Putamen (tissue), 1 donor: ENCODE measurements around the gene OR2G2.

Experiments
- DNase-seq: peaks from one replicate; pipeline ENCODE4 v3.0.0-alpha.2; 2016; ENCODE audit warnings: low spot score

OR2G2 gene, protein sequence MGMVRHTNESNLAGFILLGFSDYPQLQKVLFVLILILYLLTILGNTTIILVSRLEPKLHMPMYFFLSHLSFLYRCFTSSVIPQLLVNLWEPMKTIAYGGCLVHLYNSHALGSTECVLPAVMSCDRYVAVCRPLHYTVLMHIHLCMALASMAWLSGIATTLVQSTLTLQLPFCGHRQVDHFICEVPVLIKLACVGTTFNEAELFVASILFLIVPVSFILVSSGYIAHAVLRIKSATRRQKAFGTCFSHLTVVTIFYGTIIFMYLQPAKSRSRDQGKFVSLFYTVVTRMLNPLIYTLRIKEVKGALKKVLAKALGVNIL

DNA sequence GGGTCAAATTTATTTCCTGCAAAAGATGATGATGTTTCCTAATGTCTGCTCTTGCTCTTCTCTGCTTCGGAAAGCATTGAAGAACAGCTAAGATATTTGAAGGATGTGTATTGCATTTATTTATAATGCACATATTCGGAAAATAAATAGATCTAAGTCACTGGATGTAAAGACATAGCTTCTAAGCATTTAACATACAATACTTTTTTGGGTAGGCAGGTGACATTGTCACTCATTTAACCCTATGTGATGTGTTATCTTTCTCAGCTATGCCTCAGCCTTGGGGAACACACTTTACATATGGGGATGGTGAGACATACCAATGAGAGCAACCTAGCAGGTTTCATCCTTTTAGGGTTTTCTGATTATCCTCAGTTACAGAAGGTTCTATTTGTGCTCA lies at the start of gene OR2G2:
TSS of gene OR2G2 (plus strand) at position 301 of the 400 bp plus-strand sequence. CDS start at position 301, 0 bp downstream.
- no peak for DNase-seq

GRCh38 chr1:247538561-247538960 lies 49.6 kb upstream of the OR2G2 start:
- DNase-seq, result no peak

DNA sequence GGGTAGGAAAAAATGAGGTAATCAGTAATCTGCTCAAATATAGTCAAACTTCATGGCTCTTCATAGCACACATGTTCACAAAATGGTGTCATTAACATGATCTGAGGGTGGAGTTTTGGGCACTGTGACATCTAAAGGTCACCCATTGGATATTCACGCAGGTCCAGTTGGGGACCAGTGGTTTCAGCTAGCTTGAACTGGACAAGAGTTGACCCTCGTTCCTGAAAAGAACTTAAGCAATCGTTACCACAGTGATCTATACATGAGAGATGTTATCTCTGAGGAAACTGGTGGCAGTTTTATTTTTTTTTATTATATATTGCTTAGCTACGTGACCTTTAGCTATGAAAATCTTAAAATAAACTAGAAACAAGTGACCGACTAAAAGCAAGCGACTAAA lies 48.9 kb upstream of the OR2G2 start:
- no peak for DNase-seq

DNA sequence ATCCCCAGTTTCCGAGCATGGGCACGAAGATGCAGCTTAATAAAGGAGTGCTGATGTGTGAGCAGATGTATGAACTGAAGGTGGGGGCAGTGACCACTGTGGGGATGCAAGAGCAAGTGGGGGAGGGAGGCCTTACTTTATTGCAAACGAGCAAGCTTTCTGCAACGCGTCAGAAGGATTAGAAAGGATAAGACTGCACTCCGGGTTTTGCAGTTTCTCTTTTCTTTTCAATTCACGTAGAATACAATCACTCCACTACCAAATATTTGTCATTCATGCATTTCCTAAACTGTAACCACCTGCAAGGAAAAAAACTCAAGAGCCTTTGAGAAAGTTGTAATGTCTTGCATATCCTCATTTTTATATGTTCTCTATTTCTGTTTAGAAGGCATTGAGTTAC lies 47.6 kb upstream of the OR2G2 start:
- DNase-seq, result no peak

DNA sequence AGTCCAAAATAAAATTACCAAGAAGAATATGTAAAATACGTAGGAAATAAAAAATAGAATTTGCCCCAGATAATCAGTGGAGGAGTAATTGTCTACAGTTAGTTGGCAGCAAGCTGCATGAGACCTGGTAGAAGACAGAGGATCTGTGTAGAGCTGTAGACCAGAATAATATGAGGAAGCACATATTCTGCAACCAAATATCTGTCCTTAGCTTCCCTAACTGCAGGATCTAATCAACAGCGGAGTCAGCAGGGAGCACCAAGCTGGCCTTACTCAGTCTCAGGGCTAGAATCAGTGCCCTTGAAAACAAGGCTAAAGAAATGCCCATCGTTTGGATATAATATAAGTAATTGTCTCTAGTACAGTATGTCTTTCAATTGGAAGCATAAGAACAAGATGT lies 45.3 kb upstream of the OR2G2 start:
- DNase-seq, result no peak

DNA sequence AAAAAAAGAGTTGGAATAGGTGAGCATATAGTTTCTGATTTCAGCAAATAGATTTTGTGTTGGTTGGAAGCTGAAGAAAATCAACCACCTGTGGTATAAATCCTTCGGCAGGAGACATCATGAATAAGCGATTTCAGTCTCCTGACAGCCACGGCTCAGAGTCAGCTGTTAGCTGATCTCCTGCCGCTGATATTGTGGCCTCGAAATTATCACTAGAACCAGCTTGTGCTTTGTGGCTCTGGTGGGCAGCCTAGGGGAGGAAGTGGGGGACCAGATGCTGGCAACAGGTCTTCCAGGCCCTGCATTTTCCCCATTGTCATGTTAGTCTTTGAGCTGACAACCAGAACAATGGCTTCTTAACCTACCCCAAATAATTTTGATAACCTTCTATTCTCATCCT lies 40.1 kb upstream of the OR2G2 start:
- no peak for DNase-seq

GRCh38 chr1:247548769-247549182 lies 39.4 kb upstream of the OR2G2 start, which contains the start of gene GCSAML:
Gene GCSAML (plus strand): TSS chr1:247549134. CDS start chr1:247549192, 58 bp downstream.
- no peak for DNase-seq

DNA sequence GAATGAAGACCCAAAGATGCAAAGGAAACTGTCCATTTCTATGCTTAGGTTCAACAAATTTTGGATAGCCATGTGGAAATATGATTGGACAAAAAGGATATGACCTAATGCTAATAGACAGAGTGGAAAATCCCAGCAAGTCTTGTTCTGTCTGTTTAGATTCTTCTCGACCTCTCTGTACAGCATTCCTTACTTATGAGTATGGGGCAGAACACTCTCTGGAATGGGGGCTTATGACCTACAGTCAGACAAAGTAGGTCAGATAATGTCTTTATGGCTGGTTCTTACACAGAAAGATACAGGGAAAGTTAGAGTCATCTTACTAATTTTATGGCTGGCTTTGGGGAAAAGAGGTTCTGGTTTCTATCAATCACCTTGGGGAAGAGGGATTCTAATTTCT lies 36.4 kb upstream of the OR2G2 start:
- DNase-seq, result no peak

GRCh38 chr1:247552231-247552630 lies 35.9 kb upstream of the OR2G2 start:
- DNase-seq, result no peak

DNA sequence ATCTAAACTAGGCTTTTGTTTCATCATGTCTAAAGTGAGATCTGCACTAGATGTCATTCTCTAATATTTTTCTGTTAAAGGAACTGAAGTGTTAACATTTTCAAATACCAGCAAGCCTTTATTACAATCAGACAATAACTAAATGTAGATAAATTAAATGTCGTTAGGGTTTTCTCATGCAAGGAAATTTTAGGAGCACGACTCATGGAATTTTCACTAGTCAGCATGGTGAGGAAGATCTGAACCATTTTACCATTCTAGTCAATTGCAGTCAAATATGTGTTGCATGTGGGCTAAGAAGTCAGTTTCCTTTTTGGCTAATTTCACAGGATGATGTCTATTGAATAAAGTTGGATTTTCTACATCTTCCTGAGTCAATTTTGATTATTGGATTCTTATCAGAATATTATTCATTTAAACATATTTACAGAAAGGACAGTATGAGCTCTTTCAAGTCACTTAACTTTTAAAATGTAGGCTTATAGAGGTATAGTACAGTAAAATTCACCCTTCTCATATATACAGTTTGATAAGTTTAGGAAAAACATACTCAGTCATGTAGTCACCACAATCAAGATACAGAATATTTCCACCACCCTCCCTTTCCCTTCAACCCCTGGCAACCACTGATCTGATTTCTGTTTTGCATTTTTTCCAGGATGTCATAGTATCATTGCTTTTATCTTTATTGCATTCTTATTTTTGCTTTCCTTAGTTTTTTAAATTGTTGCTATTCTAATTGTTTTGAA lies 30.1 kb upstream of the OR2G2 start:
- no peak for DNase-seq

DNA sequence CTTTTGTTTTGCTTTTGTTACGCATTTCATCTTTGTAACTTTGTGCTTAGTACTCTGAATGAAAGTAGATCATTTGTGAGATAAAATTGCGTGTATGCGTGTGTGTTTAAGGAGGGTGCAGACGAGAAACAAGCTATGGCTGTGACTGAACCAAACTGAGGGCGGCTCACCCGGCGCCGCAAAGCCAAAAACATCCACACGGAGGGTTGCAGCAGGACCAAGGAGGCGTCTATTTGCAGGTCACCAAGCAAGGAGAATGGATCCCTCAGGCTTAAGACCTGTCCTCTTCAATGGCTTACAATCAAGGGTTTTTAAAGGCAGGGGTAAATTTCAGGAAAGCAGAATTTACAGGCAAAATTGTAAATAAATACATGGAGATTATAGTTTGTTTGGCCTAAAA lies 26.4 kb upstream of the OR2G2 start:
- no peak for DNase-seq

- DNase-seq, result no peak
Observed at GRCh38 chr1:247562198-247562597, 26.0 kb upstream of the OR2G2 start.

GRCh38 chr1:247574236-247574635 lies 13.9 kb upstream of the OR2G2 start:
- DNase-seq, result no peak

- no peak for DNase-seq
Observed at GRCh38 chr1:247574664-247575063, 13.5 kb upstream of the OR2G2 start.

- DNase-seq, result no peak
Observed at GRCh38 chr1:247576514-247576913, 11.6 kb upstream of the OR2G2 start.

DNA sequence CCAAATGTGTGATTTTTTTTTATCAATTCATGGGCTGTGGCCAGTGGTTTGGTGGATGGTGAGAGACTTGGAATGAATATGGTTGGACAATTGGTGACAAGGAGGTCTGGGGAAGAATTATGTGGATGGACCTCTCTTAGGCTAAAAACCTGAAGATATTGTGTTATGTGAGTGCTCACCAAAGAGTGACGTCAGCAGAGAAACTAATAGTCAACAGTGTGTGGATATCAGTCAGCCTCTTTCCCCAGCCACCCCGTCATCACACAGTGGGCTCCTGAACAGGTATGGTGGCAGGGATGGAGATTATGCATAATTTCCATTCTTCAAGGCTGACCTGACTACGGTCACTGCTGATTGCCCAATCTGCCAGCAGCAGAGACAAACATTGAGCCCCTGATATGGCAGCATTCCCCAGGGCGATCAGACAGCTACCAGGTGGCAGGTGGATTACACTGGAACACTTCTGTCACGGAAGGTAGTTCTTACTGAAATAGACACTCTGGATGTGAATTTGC lies 9.2 kb upstream of the OR2G2 start:
- no peak for DNase-seq

DNA sequence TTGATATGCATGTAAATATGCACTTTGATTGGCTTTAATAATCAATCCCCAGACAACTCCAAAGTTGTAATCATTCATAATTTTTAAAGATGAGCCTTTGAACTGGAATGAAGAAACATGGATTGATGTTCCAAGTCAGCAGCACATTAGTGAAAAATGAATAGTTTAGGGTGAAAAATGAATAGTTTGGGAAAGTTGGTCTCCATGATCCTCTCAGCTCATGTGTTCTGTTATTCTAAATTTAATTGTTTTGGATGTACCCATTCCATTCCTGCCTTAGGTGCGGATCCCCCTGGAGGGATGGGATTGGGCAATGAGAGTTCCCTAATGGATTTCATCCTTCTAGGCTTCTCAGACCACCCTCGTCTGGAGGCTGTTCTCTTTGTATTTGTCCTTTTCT lies 17.1 kb downstream of the OR2G2 start, which contains the start of gene OR2G3:
TSS of gene OR2G3 (plus strand) at position 301 of the 400 bp plus-strand sequence. CDS start at position 301, 0 bp downstream.
- no peak for DNase-seq

DNA sequence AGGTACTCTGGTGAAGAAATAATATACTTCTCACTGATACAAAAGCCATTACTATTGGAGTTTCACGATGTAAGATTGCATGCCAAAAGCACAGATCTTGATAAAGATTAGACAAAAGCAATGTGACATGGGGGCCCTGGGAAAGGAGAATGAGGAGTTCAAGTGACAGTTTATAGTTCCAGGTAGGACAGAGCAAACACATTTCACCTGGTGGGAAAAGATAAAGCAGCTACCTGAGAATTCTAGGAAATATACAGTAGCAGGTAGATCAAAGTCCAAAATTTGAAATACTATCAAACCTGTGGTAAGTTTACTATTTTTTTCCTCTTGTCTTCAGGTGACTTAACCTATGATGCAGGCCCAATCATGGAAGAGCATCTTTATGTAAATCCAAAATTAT lies 25.2 kb downstream of the OR2G2 start:
- no peak for DNase-seq

GRCh38 chr1:247614625-247615024 lies 26.5 kb downstream of the OR2G2 start:
- no peak for DNase-seq

DNA sequence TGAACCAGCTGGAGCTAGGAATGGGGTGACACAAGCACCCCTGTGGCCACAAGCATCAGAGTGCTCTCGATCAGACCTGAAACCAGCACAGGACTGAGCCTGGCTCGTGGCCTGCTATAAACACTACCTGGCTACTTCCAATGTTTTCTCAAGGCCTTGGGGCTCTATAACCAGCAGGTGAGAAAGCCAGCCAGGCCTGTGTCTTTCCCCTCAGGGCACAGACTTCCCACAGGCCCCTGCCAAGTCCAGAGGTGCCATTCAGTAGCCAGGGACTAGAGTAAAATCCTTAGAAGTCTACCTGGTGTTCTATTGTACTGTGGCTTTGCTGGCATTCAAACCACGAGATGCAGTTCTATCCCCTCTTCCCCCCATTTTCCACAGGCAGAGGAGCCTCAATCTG lies 39.8 kb downstream of the OR2G2 start:
- DNase-seq, result no peak

- no peak for DNase-seq
Observed at GRCh38 chr1:247638011-247638410, 49.9 kb downstream of the OR2G2 start.

GRCh38 chr1:247638781-247639180 lies 50.6 kb downstream of the OR2G2 start:
- no peak for DNase-seq
